Activated CD4-positive, alpha-beta T cell treated with anti-CD3 and anti-CD28 coated beads, Interleukin-2, Interleukin-6, amounts not matched to agents 100 ng/mL and 50 ng/mL, durations not matched to agents 16 hours and 8 hours (primary cell): ENCODE data around the gene RSRP1.
A peak's percentile ranks its signal among the peaks of the same experiment; 100 is the strongest.

Experiments used
- DNase-seq: peaks from one replicate; pipeline ENCODE4 v3.0.0-alpha.2; 2020

RSRP1 gene

GRCh38 chr1:25216123-25216522, 31.1 kb downstream of the RSRP1 start:
- no peak for DNase-seq

- no peak for DNase-seq
Observed at GRCh38 chr1:25212725-25213124, 34.5 kb downstream of the RSRP1 start.

GRCh38 chr1:25210728-25211127, 36.5 kb downstream of the RSRP1 start:
- no peak for DNase-seq

- DNase-seq: no peak
Observed at GRCh38 chr1:25209516-25209915, 37.7 kb downstream of the RSRP1 start.

GRCh38 chr1:25208561-25209222, 38.6 kb downstream of the RSRP1 start:
- DNase-seq: no peak

- no peak for DNase-seq
Observed at GRCh38 chr1:25208092-25208491, 39.2 kb downstream of the RSRP1 start.

GRCh38 chr1:25206201-25206600, 41.1 kb downstream of the RSRP1 start:
- DNase-seq: no peak

GRCh38 chr1:25205786-25206185, 41.5 kb downstream of the RSRP1 start:
- no peak for DNase-seq

GRCh38 chr1:25204797-25205480, 42.3 kb downstream of the RSRP1 start:
- DNase-seq: peak; percentile 25

- no peak for DNase-seq
Observed at GRCh38 chr1:25201006-25201405, 46.2 kb downstream of the RSRP1 start.

GRCh38 chr1:25199819-25200620, 47.2 kb downstream of the RSRP1 start:
- no peak for DNase-seq

GRCh38 chr1:25198663-25199252, 48.5 kb downstream of the RSRP1 start:
- no peak for DNase-seq

GRCh38 chr1:25197982-25198662, 49.1 kb downstream of the RSRP1 start:
- DNase-seq: no peak

- DNase-seq: no peak
Observed at GRCh38 chr1:25197235-25197975, 49.8 kb downstream of the RSRP1 start.

- DNase-seq: no peak
Observed at GRCh38 chr1:25196830-25197229, 50.4 kb downstream of the RSRP1 start.

GRCh38 chr1:25195835-25196234, 51.4 kb downstream of the RSRP1 start:
- no peak for DNase-seq

GRCh38 chr1:25194572-25195020, 52.7 kb downstream of the RSRP1 start:
- no peak for DNase-seq

GRCh38 chr1:25194054-25194453, 53.2 kb downstream of the RSRP1 start:
- no peak for DNase-seq

- DNase-seq: no peak
Observed at GRCh38 chr1:25193229-25193628, 54.0 kb downstream of the RSRP1 start.
